HG03442 (cell line): ENCODE results near the gene FUT1.

Experiments used
- ATAC-seq: cut with Tn5 transposase; IDR thresholded peaks from one replicate; pipeline ENCODE4 v1.9.1; 2021; ENCODE audit warnings: mild to moderate bottlenecking, moderate library complexity; ENCODE audit not compliant: unreplicated experiment

The FUT1 gene

DNA sequence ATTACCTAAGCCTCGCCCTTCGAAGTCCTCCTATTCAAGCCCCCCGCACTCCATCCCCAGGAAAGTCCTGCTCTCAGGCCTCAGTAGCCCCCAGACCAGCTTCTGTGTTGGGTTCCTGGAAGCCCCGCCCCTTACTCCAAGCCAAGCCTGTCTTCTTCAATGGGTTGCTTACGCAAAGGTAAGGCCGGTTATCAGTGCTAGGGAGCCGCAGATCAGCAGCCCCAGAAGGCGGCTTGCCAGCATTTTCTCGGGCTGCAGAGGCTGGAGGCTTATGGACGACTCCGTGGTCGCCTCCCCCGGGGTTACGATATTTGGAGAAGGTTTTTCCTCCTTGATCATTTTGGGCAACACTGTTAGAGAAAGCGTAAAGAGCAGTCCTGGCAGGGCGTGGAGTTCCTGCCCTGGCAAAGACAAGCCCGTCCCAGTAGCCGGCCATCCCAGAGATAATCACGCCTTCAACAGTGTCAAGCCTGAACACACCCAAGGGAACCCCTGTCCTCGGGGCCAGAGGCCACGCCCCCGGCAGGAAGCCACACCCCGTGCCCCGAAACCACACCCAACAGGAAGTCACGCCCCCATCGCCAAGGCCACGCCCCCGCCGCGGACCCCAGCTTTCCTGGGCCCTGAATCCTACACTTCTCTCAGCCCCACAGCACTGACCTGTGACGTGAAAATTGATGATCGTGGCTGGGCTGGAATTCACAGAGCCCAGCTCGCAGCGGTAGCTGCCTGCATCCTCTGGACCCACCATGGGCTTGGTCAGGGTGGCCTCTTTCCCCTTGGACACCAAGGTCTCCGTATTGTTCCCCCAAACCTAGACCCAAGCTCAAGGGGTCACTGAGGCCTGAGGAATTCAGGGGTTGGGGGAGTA lies 11.1 kb downstream of the FUT1 start:
- ATAC-seq = no peak

DNA sequence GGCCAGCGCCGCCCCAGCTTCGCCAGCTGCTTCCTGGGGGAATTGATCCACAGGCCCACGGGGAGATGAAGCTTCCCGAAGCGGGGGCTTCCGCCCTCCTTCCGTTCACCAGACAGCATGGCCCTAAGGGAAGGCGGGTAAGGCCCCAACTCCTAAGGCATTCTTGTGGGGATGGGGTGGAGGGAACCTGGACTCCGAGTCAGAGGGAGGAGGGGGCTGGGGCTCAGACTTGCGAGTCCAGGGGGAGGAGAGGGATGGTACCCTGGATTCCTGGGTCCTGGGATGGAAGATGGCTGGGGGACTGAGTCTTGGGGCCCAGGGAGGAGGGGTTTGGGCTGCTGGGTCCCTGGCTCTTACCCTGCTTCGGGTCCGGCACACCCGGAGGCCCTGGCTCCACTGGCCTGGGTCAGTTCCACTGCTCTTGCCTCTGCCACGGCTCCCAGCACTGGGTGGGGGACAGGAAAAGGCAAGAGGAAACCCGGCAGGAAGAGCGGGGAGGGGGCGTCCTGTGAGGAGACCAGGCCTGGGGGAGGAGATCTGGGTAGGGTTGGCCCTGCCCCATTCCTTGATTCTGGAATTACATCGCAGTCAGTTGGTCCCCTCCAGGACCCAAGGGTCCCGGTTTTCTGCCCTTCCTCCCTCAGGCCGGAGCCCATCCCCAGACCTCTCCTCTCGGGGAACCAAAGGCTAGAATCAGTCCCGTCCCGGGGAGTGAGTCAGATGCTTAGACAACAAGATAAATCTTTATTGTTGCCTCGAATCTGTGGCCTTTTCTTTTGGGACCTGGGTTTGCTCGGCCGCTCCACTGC lies 12.1 kb downstream of the FUT1 start, which contains the start of gene RASIP1:
TSS of gene RASIP1 (minus strand) at position 447 of the 809 bp plus-strand sequence. CDS start at position 119, 328 bp downstream.
- no peak for ATAC-seq

DNA sequence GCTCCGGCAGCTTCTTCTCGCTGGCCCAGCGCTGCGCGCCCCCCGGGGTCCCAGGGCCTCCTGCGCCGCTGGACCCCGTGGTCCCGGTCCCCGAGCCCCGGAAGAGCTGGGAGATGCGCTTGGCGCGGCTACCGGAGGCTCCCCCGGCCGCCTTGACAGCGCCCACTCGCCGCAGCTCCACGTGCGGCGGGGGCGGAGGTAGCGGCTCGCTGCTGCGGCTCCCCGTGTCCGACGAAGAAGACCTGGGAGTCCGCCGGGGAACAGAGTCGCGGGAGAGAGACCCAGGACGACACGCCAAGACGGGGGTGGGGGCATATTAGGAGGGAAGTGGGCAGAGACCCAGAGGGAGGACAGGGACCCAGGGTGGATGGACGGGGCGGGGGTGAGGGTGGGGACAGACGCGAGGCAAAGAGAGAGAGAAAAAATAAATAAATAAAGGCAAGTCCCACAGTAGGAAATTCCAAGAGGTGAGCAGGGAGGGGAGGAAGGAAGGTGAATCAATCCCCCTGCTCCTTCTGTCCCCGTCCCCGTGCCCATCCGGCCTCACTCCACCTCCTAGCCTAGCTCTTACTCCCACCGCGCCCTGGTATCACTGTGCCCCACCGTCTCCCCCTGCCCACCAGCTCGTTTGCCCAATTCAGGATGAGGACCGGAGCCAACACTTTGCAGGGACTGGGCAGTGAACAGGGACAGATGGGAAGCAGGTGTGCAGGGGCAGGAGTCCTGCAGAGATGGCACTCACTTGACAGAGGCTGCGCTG lies 12.9 kb downstream of the FUT1 start:
- no peak for ATAC-seq

DNA sequence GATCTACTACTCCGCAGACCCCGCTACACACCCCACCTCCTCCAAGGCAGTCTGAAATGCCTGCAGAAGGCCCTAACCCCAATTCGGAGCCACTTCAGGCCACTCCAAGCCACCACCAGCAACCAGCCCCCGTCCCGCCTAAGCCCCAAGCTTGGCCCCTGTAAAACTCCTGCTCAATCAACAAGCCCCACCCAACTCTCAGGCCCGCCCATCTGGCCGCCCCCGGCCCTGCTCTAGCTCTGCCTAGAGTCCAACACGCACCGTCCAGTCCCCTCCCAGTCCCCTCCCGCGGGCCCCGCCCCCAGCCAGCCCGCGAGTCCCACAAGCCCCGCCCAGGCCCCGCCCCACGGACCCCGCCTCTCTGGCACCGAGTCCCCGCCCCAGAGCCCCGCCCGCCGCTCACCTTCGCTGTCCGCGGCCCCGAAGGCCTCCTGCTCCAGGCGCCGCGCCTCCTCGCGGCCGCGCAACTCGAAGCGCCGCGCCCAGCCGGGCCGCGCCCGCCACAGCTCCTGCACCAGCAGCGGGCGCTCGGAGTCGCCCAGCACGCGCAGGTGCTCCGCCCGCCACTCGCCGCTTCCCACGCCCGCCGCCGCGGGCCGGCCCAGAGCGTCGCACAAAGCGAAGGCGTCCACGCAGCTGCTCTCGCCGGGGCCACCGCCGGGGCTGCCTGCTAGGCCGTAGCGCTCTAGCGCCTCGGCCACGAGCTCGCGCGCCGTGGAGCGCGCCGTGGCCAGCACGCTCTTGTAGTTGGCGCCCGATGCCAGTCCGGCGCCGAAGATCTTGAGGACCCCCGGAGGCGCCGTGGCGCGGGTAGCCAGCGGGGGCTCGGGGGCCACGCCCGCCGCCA lies 13.7 kb downstream of the FUT1 start:
- ATAC-seq = peak; percentile 84

DNA sequence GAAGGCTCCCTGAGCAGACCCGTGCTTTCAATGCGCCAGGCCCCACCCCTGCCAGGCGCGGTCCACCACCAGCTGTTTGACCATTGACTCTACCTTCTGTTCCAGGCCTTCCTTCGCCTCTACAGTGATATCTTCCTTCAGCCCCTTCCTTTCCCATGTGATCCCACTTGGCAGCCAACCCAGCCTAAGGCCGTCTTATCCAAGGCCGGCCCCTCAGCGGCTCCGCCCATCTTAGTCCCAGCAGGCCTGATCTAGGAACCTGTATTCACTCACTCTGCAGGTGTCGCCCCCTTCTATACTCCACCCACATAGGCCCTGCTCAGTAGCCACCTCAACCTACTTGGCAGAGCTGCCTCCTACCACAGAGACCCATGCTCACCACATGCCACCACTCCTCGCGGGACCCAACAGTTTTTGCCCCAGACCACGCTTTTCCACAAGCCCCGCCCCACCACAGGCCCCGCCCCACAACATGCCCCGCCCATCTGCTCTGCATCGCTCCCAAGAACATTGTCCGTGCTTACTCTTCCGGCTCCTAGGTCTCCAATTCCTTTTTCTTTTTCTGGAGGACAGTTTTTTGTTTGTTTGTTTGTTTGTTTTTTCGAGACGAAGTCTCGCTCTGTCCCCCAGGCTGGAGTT lies 15.0 kb downstream of the FUT1 start:
- ATAC-seq = no peak

DNA sequence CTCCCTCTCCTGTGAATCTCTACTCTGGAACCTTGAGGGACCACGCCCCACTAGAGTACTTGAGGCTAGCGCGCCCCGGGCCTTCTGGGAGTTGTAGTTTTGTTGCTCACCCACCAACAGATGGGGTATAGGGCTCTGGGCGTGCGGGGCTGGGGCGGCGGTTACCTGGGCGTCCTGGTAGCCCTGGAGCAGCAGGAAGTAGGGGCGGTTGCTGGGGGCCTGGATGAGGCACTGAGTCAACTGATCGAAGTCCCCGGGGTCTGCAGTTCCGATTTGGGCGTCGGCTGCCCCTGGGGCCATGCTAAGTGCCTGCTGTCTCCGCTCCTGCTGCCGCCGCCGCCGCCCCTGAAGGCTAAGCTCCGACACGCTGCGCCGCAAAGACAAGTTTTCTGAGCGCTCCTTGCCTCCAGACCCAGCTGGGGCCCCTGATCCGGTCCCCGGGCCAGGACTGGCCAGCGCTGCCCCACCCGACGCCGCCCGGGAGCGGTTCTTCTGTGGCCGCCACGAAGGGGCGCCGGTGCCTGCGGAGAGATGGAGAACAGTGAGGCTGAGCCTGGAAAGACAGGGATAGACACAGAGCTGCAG lies 17.3 kb downstream of the FUT1 start:
- ATAC-seq = no peak

DNA sequence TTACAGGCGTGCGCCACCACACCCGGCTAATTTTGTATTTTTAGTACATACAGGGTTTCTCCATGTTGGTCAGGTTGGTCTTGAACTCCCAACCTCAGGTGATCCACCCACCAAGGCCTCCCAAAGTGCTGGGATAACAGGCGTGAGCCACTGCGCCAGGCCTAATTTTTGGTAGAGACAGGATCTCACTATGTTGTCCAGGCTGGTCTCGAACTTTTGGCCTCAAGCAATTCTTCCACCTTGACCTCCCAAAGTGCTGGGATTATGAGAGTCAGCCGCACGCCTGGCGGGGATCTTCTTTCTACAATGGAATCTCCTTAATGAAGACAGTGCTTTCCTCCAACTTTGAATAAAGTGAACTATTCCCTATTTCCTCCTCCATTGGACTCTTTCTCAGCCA lies 17.8 kb downstream of the FUT1 start:
- no peak for ATAC-seq

DNA sequence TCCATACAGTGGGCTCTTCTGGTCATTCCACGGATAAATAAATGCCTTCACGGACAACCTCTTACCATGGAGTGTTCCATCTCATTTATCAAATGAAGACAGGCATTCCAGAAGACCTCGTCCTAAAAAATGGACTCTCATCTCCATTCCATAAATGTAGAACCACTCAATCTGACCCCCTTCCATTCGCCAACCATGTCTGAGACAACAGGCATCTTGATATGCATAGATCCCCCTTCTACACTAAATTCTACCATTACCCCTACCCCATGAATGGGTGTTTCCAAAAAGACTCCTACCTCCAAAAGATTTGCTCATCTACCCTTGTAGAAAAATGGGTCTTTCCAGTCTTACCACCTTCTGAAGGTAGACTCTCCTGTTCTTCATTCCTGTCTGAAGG lies 21.0 kb downstream of the FUT1 start:
- ATAC-seq = no peak

DNA sequence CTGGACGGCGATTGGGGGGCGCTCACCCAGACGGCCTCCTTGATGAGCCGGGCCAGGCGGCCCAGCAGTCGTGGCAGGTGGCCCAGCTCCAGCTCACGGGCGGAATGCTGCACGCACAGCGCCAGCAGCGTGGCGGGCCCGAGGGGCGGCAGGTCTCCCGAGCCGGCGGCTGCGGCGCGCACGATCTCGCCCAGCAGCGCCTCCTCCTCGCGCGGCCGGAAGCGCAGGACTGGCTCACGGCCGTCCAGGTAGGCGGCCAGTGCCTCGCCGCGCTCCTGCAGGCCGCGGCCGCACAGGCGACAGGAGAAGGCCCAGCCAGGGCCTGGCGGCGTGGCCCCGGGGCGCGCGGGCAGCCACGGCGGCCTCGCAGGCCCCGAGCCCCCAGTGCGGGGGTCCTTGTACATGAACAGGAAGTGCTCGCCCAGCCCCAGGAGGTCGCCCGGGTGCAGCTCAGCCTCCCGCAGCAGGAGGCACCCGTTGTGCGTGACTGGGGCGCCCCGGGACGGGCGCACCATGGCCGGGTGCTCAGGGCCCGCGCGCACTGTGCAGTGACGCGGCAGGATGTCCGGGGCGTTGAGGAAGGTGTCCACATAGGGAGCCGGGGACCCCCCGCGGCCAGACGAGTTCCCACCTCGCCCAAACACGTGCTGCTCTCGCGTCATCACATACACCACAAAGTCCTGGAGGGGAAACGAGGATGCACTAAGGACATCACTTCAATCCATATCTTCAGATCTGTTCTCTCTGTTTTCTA lies 23.4 kb downstream of the FUT1 start:
- ATAC-seq = no peak

DNA sequence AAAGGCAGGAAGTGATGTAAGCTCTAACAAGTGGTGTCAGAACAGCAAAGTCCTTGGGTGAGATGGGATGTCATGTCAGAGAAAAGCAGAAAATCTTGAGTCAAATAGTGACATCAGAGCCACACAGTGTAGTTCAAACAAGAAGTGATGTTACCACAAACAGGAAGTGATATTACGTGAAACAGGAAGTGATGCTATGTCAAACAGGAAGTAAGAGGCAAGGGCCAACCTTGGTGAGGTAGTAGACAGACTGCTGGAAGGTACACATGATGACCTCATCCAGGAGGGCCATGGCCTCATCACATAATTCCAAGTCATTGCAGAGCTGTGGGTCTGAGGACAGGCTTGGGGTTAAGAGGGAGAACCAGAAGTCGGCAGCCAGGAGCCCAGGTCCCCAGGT lies 25.9 kb downstream of the FUT1 start:
- ATAC-seq = no peak

DNA sequence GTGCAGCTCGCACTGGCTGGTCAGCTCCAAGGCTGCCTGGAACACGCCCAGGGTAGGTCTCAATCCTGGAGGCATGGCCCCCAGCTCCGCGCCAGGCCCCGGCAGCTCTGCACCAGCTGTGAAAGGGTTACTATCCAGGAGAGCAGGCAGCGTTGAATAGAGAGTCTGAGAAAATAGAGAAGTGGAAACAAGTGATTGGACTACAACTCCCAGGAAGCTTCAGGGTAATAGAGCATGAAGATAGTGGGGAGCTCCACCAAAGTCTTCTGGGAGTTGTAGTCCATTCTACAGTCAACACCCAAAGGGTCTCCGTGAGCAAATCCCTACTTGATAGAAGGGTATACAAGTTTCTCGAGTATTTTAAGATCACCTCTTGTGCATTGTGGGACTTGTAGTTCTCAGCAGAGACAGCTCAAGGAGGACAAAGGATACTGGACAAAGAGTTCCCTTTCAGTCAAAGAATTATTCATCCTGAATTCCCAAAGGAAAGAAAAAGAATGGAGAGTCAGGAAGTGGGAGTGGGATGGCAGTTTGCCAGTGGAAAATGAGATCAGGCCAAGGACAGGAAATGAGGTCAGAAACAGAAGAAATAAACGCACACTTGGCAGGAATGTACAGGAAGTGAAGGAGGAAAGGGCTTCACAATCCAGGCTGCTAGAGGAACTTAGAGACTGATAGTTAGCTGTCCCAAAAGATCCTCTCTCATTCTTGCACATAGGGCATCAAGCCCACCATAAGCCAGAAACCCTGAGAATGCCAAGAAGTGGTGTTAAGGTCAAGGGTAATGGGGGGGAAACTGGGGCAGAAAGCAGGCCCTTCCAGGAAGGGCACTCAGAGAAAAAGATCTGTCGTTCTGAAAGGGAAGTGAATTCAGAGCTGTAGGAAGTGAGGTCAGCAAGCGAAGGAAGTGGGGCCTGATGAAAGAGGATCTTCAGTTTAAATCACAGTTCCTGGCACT lies 27.4 kb downstream of the FUT1 start:
- ATAC-seq = no peak

DNA sequence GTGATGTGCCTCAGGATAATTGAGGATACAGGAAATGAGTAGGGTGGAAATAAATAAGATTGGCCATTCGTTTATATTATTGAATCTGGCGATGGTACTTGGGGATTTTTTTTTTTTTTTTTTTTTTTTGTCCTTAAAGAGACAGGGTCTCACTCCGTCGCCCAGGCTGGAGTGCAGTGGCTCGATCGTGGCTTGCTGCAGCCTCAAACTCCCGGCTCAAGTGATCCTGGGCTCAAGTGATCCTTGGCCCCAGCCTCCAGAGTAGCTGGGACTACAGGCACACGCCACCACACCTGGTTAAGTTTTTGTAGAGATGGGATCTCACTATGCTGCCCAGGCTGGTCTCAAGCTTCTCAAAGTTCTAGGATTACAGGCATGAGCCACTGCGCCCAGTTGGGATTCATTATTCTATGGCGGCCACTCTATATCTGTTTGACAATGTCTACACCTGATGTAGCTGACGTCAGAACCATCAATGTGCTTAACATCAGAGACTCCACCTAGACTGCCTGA lies 30.2 kb downstream of the FUT1 start:
- no peak for ATAC-seq

DNA sequence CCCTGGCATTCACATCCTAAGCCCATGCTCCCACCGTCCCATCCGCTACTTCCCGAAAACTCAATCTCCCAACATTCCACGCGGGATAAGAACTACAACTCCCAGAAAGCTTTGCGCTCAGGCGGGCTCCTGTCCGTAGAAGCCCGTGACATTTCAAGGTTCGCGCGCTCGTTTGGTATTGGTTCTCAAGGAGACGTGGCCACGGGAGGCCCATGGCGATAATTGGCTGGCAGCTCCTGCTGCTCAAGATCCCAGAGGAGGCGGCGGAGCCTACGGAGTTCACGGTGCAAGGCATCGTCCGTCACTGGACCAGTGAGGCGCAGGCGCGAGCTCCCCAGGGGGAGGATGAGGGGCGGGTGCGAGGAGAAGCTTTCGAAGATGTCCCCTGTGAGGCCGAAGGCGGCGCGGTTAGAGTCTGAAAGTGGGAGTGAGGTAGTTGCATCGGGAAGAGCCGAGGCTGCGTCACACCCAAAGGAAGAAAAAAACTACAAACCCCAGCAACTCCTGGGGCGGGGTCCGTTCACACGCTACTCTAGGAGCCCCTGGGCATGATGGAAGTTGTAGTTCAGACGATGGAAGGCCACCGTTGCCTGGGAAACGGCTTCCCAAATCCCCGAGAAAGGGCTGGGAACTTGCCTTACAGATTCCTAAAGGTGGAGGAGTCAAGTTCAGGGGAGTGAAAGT lies 31.7 kb downstream of the FUT1 start:
- peak; percentile 74 for ATAC-seq

DNA sequence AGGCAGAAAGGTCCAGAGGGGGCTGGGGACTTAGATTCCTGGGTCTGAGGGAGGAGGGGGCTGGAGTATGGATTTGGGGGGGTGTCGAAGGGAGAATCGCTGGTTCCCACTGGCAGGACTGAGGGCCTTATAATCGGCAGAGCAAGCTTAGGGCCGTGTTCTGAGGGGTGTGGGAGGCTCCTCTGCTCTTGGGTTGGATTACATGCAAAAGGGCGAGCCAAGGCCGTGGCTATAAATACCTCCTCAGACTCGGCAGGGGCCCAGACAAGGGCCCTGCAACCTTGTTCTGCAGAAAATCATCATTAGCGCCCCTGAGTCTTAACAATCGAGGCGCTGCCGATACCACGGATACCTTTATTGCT lies 32.2 kb downstream of the FUT1 start:
- ATAC-seq = peak; percentile 9

DNA sequence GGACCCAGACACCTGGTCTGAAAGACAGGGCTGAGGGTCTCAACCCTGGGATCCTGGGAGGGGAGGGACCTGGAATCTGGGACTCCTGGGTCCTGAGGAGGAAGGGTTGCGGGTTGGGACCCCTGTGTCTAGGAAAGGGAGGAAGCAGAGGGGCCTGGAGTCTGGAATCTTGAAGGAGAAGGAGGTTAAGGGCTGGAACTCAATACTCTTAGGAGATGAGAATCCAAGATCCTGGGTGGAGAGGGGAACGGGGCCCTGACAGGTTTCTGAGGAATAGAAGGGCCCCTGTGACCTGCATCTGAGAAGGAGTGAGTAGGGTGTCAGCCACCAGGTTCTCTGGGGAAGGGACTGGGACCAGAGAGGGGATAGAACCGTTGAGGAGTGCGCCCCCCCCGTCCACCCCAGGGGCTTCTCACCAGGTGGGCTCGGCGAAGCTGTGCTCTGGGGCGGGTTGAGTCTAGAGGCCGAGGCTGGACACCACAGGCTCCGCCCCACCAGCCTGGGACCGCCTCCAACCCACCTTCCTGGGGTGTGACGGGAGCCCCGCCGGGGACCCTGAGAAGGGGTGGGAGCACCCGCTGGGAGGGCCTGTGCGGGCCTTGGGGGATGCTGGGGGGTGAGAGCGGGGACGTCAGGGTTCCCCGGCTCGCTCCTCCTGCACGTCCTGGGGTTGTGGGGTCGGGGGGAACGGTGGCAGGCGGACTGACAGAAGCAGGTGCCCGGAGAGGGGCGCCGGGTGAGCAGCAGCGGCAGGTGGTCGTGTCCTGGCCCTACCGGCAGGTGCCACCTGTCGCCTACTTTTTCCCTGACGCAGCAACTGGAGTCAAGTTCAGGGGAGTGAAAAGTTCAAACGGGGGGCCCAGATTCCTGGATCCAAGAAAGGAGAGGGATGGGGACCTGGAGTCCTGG lies 32.9 kb downstream of the FUT1 start, which contains the start of gene MAMSTR:
TSS of gene MAMSTR (minus strand) at position 463 of the 909 bp plus-strand sequence. CDS start 694 bp downstream, outside the sequence.
- ATAC-seq = no peak
